ENCODE results near the gene CNBP.
A peak's percentile ranks its signal among the peaks of the same experiment; 100 is the strongest.

CNBP gene

GRCh38 chr3:129182390-129183185 is 1.1 kb downstream of the CNBP start:
- no peak for TF ChIP-seq CTCF (IDR thresholded peaks at IDR 0.05; ENCODE audit: unreplicated experiment in 3 of 3)
- Mint-ChIP-seq H3K9me3 (no peaks in the 10 kb centered on the region), H3K36me3 (ENCODE audit: low read depth) (peaks cover 19% of the 10 kb centered on the region), H3K27ac (peak overlapping the region; percentile 97 to 99 (median 99)), H3K27me3 (ENCODE audit: low read depth) (no peaks in the 10 kb centered on the region), H3K4me3 (peak overlapping the region; percentile 94 to 99 (median 96)), H3K4me1 (peaks cover 38% of the 10 kb centered on the region)

- H3K36me3 Mint-ChIP-seq (ENCODE audit: low read depth): peaks cover 23% of the 10 kb centered on the region
- H3K27ac Mint-ChIP-seq: peak overlapping the region; percentile 97 to 99 (median 99)
- H3K4me3 Mint-ChIP-seq: peak overlapping the region; percentile 94 to 99 (median 96)
- no peaks in the 10 kb centered on the region for H3K27me3 Mint-ChIP-seq (ENCODE audit: low read depth)
- no peak for TF ChIP-seq CTCF (IDR thresholded peaks at IDR 0.05; ENCODE audit: unreplicated experiment in 3 of 3)
- H3K4me1 Mint-ChIP-seq: peaks cover 39% of the 10 kb centered on the region
- no peaks in the 10 kb centered on the region for H3K9me3 Mint-ChIP-seq
Measured at GRCh38 chr3:129181819-129182218, 1.9 kb downstream of the CNBP start.

- Mint-ChIP-seq H3K27me3 (ENCODE audit: low read depth) (no peaks in the 10 kb centered on the region), H3K4me3 (peak overlapping the region; percentile 83 to 96 (median 85)), H3K4me1 (peaks cover 51% of the 10 kb centered on the region), H3K36me3 (ENCODE audit: low read depth) (peaks cover 36% of the 10 kb centered on the region), H3K9me3 (no peaks in the 10 kb centered on the region), H3K27ac (peak overlapping the region; percentile 54 to 55 (median 54))
- TF ChIP-seq CTCF (IDR thresholded peaks at IDR 0.05; ENCODE audit: unreplicated experiment in 3 of 3): no peak
Measured at GRCh38 chr3:129180461-129180860, 3.2 kb downstream of the CNBP start.

- no peaks in the 10 kb centered on the region for H3K9me3 Mint-ChIP-seq
- H3K27me3 Mint-ChIP-seq (ENCODE audit: low read depth): no peaks in the 10 kb centered on the region
- H3K4me1 Mint-ChIP-seq: peaks cover 40% of the 10 kb centered on the region
- no peak for TF ChIP-seq CTCF (IDR thresholded peaks at IDR 0.05; ENCODE audit: unreplicated experiment in 3 of 3)
- H3K36me3 Mint-ChIP-seq (ENCODE audit: low read depth): peaks cover 46% of the 10 kb centered on the region
- peak overlapping the region in 1 of 3 experiments; percentile 9 for H3K27ac Mint-ChIP-seq
- no peak overlapping the region for H3K4me3 Mint-ChIP-seq
Measured at GRCh38 chr3:129176051-129176450, 7.6 kb downstream of the CNBP start.

GRCh38 chr3:129173725-129174124 is 10.0 kb downstream of the CNBP start:
- Mint-ChIP-seq H3K27ac (no peak overlapping the region), H3K4me1 (peaks cover 27% of the 10 kb centered on the region), H3K9me3 (no peaks in the 10 kb centered on the region), H3K27me3 (ENCODE audit: low read depth) (no peaks in the 10 kb centered on the region), H3K4me3 (no peak overlapping the region), H3K36me3 (ENCODE audit: low read depth) (peaks cover 55% of the 10 kb centered on the region)
- TF ChIP-seq CTCF (IDR thresholded peaks at IDR 0.05; ENCODE audit: unreplicated experiment in 3 of 3): no peak

- no peak overlapping the region for H3K27ac Mint-ChIP-seq
- no peak for TF ChIP-seq CTCF (IDR thresholded peaks at IDR 0.05; ENCODE audit: unreplicated experiment in 3 of 3)
- no peak overlapping the region for H3K4me3 Mint-ChIP-seq
- H3K36me3 Mint-ChIP-seq (ENCODE audit: low read depth): peaks cover 53% of the 10 kb centered on the region
- H3K4me1 Mint-ChIP-seq: peaks cover 24% of the 10 kb centered on the region
- no peaks in the 10 kb centered on the region for H3K27me3 Mint-ChIP-seq (ENCODE audit: low read depth)
- no peaks in the 10 kb centered on the region for H3K9me3 Mint-ChIP-seq
Measured at GRCh38 chr3:129173206-129173605, 10.5 kb downstream of the CNBP start.

All from nephron (organoid).